ENCODE measurements around the gene SOX8.

DNA sequence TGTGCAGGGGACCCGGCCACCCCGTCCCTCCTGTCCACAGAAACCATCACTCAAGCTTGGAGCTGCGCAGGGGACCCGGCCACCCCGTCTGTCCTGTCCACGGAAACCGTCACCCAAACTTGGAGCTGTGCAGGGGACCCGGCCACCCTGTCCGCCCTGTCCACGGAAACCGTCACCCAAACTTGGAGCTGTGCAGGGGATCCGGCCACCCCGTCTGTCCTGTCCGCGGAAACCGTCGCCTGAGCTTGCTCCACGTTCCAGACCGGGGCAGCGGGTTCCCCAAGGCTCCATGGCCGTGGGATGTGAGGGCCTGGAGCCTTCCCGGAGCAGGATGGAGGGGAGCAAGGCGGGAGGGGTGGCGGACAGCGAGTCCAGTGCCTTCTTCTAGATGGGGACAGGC lies 25.2 kb downstream of the SOX8 start:
- TF ChIP-seq, protein P1, sequence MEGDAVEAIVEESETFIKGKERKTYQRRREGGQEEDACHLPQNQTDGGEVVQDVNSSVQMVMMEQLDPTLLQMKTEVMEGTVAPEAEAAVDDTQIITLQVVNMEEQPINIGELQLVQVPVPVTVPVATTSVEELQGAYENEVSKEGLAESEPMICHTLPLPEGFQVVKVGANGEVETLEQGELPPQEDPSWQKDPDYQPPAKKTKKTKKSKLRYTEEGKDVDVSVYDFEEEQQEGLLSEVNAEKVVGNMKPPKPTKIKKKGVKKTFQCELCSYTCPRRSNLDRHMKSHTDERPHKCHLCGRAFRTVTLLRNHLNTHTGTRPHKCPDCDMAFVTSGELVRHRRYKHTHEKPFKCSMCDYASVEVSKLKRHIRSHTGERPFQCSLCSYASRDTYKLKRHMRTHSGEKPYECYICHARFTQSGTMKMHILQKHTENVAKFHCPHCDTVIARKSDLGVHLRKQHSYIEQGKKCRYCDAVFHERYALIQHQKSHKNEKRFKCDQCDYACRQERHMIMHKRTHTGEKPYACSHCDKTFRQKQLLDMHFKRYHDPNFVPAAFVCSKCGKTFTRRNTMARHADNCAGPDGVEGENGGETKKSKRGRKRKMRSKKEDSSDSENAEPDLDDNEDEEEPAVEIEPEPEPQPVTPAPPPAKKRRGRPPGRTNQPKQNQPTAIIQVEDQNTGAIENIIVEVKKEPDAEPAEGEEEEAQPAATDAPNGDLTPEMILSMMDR (IDR thresholded peaks at IDR 0.05) = no peak
- no peak for TF ChIP-seq POLR2A (IDR thresholded peaks at IDR 0.05)
- no peak for TF ChIP-seq POLR2AphosphoS5 (IDR thresholded peaks at IDR 0.05; ENCODE audit: insufficient read depth in 1 of 2, low read depth in 1 of 2)
